K562 (cell line): ENCODE data around the gene CDHR2. TPM values are rescaled to one million over a fixed set of nuclear protein-coding genes. Genes with fewer than 3 reads are reported as not detected.

Experiments used
- ADNP ChIP-seq: fragments of 200-800 bp; sonication (Bioruptor generic); IDR thresholded peaks from 2 replicates; pipeline ENCODE4 v1.6.1; 2016; ENCODE audit warnings: missing genetic modification characterization, missing compliant biosample characterization
- ATF7 ChIP-seq: fragments of 450-650 bp; IDR thresholded peaks from 2 replicates; pipeline ENCODE4 v1.7.1; 2014; ENCODE audit warnings: mild to moderate bottlenecking, moderate library complexity
- BCLAF1 ChIP-seq, 2 experiments: fragments of 450-650 bp in 1 of 2; IDR thresholded peaks; 2 replicates each; pipeline ENCODE4 v1.6.1; 2011 to 2017; ENCODE audit warnings: low read depth in 2 of 2, antibody characterized with exemption in 1 of 2, borderline replicate concordance in 1 of 2, low read length in 1 of 2, mild to moderate bottlenecking in 1 of 2, mixed read lengths in 1 of 2; ENCODE audit not compliant: control insufficient read depth in 1 of 2
- BHLHE40 ChIP-seq: IDR thresholded peaks from 2 replicates; pipeline ENCODE4 v1.6.1; 2011; ENCODE audit warnings: low read length, improper control_type of control experiment
- C11orf30 ChIP-seq: fragments of 450-650 bp; IDR thresholded peaks from 2 replicates; pipeline ENCODE4 v1.6.1; 2016; ENCODE audit warnings: low read depth, mild to moderate bottlenecking
- ETS1 ChIP-seq: conservative IDR thresholded peaks from 2 replicates; pipeline ENCODE4 v1.6.1; 2011; ENCODE audit warnings: low read depth, mild to moderate bottlenecking, low read length; ENCODE audit not compliant: control insufficient read depth
- RAD21 ChIP-seq, 2 experiments: fragments of 250-450 bp in 1 of 2; fragments of 450-650 bp in 1 of 2; sonication (Bioruptor Pico) in 1 of 2; formaldehyde crosslinking in 1 of 2; IDR thresholded peaks in 1 of 2; conservative IDR thresholded peaks in 1 of 2; 2 replicates each; pipeline versions ENCODE4 v1.4.0 to v1.8.0; 2020 to 2022; ENCODE audit warnings: mild to moderate bottlenecking in 2 of 2, moderate library complexity in 1 of 2
- SMC3 ChIP-seq: conservative IDR thresholded peaks from 2 replicates; pipeline ENCODE4 v1.6.1; 2011; ENCODE audit warnings: low read depth, low read length, improper control_type of control experiment; ENCODE audit not compliant: insufficient read depth
- TFE3 ChIP-seq: fragments of 450-650 bp; formaldehyde crosslinking; IDR thresholded peaks from 2 replicates; pipeline ENCODE4 v1.4.0; 2020; ENCODE audit warnings: mild to moderate bottlenecking, mixed read lengths
- XRCC5 ChIP-seq: fragments of 200-400 bp; formaldehyde crosslinking; IDR thresholded peaks from 2 replicates; pipeline ENCODE4 v1.6.1; 2017; ENCODE audit warnings: low read depth, mild to moderate bottlenecking, low read length
- ZNF140 ChIP-seq: fragments of 250-450 bp; sonication (Bioruptor Pico); IDR thresholded peaks from 2 replicates; pipeline ENCODE4 v1.8.0; 2021; ENCODE audit warnings: moderate library complexity, mild to moderate bottlenecking, inconsistent platforms
- ZNF655 ChIP-seq: fragments of 250-450 bp; sonication (Bioruptor Pico); IDR thresholded peaks from 2 replicates; pipeline ENCODE4 v1.5.0; 2021
- polyA plus RNA-seq, 8 experiments: library from polyadenylated mRNA; depleted of rRNA in 4 of 8; stranded (reverse) in 5 of 8; unstranded in 3 of 8; fragments of >200 nt; fragmentation: Nextera tagmentation in 2 of 8; fragmentation: Illumina TruSeq in 1 of 8; extraction: Ambion mirVana in 2 of 8; extraction: Trizol in 1 of 8; gene quantifications; 2 replicates each; pipeline versions ENCODE4 v1.2.1 to v1.2.3, GENCODE V29; 2011 to 2014; ENCODE audit warnings: inconsistent platforms in 1 of 8, missing spikeins in 1 of 8
- total RNA-seq, 7 experiments: library from RNA; depleted of rRNA in 6 of 7; stranded (reverse); fragments of >200 nt in 6 of 7; fragmentation: Illumina TruSeq in 2 of 7; extraction: Trizol in 2 of 7; gene quantifications; 2 replicates each; pipeline versions ENCODE4 v1.2.1 to v1.2.3, GENCODE V29; 2011 to 2021; ENCODE audit warnings: low replicate concordance in 1 of 7
- TF ChIP-seq, protein P1 (sequence below): sonication (generic); formaldehyde crosslinking; IDR thresholded peaks from 2 replicates; pipeline ENCODE4 v1.8.0; 2023; ENCODE audit warnings: missing genetic modification reagents, mild to moderate bottlenecking, borderline replicate concordance

Gene CDHR2
- total and polyA plus RNA-seq, 9 of the 15 experiments (the other 6 are each of a cell fraction or from before 2014, with no cell fraction given) = 0.01 to 0.62 (median 0.09) TPM; not detected in 2

GRCh38 chr5:176573564-176574296 is 24.6 kb downstream of the CDHR2 start (continued):
- TF ChIP-seq BCLAF1 (IDR thresholded peaks at IDR 0.05; ENCODE audit: borderline replicate concordance in 1 of 2, control insufficient read depth in 1 of 2, low read depth in 2 of 2, low read length in 1 of 2) = no peak
- TF ChIP-seq BHLHE40 = no peak
- TF ChIP-seq XRCC5 = peak; percentile 18; the same call in 1 of the 2 replicates
- TF ChIP-seq, protein P1, sequence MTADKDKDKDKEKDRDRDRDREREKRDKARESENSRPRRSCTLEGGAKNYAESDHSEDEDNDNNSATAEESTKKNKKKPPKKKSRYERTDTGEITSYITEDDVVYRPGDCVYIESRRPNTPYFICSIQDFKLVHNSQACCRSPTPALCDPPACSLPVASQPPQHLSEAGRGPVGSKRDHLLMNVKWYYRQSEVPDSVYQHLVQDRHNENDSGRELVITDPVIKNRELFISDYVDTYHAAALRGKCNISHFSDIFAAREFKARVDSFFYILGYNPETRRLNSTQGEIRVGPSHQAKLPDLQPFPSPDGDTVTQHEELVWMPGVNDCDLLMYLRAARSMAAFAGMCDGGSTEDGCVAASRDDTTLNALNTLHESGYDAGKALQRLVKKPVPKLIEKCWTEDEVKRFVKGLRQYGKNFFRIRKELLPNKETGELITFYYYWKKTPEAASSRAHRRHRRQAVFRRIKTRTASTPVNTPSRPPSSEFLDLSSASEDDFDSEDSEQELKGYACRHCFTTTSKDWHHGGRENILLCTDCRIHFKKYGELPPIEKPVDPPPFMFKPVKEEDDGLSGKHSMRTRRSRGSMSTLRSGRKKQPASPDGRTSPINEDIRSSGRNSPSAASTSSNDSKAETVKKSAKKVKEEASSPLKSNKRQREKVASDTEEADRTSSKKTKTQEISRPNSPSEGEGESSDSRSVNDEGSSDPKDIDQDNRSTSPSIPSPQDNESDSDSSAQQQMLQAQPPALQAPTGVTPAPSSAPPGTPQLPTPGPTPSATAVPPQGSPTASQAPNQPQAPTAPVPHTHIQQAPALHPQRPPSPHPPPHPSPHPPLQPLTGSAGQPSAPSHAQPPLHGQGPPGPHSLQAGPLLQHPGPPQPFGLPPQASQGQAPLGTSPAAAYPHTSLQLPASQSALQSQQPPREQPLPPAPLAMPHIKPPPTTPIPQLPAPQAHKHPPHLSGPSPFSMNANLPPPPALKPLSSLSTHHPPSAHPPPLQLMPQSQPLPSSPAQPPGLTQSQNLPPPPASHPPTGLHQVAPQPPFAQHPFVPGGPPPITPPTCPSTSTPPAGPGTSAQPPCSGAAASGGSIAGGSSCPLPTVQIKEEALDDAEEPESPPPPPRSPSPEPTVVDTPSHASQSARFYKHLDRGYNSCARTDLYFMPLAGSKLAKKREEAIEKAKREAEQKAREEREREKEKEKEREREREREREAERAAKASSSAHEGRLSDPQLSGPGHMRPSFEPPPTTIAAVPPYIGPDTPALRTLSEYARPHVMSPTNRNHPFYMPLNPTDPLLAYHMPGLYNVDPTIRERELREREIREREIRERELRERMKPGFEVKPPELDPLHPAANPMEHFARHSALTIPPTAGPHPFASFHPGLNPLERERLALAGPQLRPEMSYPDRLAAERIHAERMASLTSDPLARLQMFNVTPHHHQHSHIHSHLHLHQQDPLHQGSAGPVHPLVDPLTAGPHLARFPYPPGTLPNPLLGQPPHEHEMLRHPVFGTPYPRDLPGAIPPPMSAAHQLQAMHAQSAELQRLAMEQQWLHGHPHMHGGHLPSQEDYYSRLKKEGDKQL (CRISPR knock-in tag) = no peak
- TF ChIP-seq ZNF140 (CRISPR knock-in tag) = no peak
- no peak for TF ChIP-seq ZNF655 (CRISPR knock-in tag)
- peak; percentile 69 to 90 for TF ChIP-seq RAD21 (CRISPR knock-in tag; conservative IDR thresholded peaks at IDR 0.05 in 1 of 2, IDR thresholded peaks at IDR 0.05 in 1 of 2)
- TF ChIP-seq ETS1 = no peak
- peak; percentile 88 for TF ChIP-seq SMC3
- TF ChIP-seq ADNP (tag) = no peak
- no peak for TF ChIP-seq TFE3 (CRISPR knock-in tag)
- TF ChIP-seq ATF7 = no peak
- TF ChIP-seq C11orf30 = no peak
